HepG2 (cell line): ENCODE measurements around the gene MVP. TPM values are rescaled to one million over a fixed set of nuclear protein-coding genes. Genes with fewer than 3 reads are reported as not detected.
"Not testable (repeated sequence)": the region's sequence is repeated elsewhere in the genome, so short reads cannot be mapped to it uniquely, and the experiment has no call there.

ENCODE experiments used
- ATAC-seq: fragments of 200-7000 bp; cut with Tn5 transposase; 3 replicates; pipeline ENCODE4 v1.9.1; 2020; ENCODE audit warnings: mild to moderate bottlenecking, moderate library complexity
- BruUV-seq: library from RNA; stranded (reverse); fragments of 400-500 nt; replicated peaks from 2 replicates; lab custom pipeline; 2021; lab: Mats Ljungman, UMichigan
- CTCF ChIA-PET: fragments of 300-600 bp; formaldehyde crosslinking; extraction: SDS; loops from one replicate; lab custom pipeline; 2021; ENCODE audit warnings: low total read pairs, inconsistent platforms, low intra/inter-chr PET ratio; lab: Yijun Ruan, JAX
- POLR2A ChIA-PET: fragments of 350-600 bp; sonication (Branson Sonifier 250); formaldehyde crosslinking; loops from one replicate; lab custom pipeline; 2020; ENCODE audit warnings: antibody characterized with exemption, inconsistent platforms; lab: Yijun Ruan, JAX
- DNase-seq: peaks from one replicate; pipeline ENCODE4 v3.0.0-alpha.2; 2015; ENCODE audit warnings: low spot score
- FAIRE-seq: peaks from 3 replicates; lab custom pipeline; 2011; peaks lifted over from hg19 to GRCh38; lab: Jason Lieb, UNC
- H2AFZ ChIP-seq: one replicate; pipeline ENCODE4 v1.6.1; 2011; ENCODE audit warnings: low read length, inconsistent platforms
- H3K27ac ChIP-seq: fragments of 300-600 bp; 3 replicates; pipeline ENCODE4 v1.8.0; 2011; ENCODE audit warnings: mixed run types, mild to moderate bottlenecking, mixed read lengths, low read length, inconsistent platforms; ENCODE audit not compliant: insufficient read depth; ENCODE audit errors: extremely low read length
- H3K27me3 ChIP-seq, 2 experiments: fragments of 200-600 bp in 1 of 2; 2 replicates in 1 of 2; 3 replicates in 1 of 2; pipeline versions ENCODE4 v1.6.0 to v1.8.0; 2011; ENCODE audit warnings: low read length in 2 of 2, mild to moderate bottlenecking in 2 of 2, moderate library complexity in 2 of 2, inconsistent platforms in 1 of 2; ENCODE audit not compliant: insufficient read depth in 2 of 2, control insufficient read depth in 1 of 2
- H3K36me3 ChIP-seq, 2 experiments: fragments of 200-600 bp in 1 of 2; replicated peaks in 1 of 2; 2 replicates in 1 of 2; 3 replicates in 1 of 2; pipeline versions ENCODE4 v1.5.1 to v1.8.0; 2011; ENCODE audit warnings: low read length in 2 of 2, inconsistent platforms in 1 of 2; ENCODE audit not compliant: insufficient read depth in 2 of 2, control insufficient read depth in 1 of 2
- H3K4me1 ChIP-seq: 2 replicates; pipeline ENCODE4 v1.5.1; 2012; ENCODE audit warnings: low read length, inconsistent platforms; ENCODE audit not compliant: insufficient read depth
- H3K4me2 ChIP-seq: 2 replicates; pipeline ENCODE4 v1.6.0; 2011; ENCODE audit warnings: low read depth, low read length, inconsistent platforms
- H3K4me3 ChIP-seq, 3 experiments: fragments of 200-600 bp in 1 of 3; sonication (generic), shearing (Covaris generic) in 1 of 3; replicated peaks in 1 of 3; 2 replicates each; pipeline ENCODE4 v1.5.1; 2011 to 2016; ENCODE audit warnings: low read length in 3 of 3, inconsistent platforms in 2 of 3, low read depth in 2 of 3, mild to moderate bottlenecking in 2 of 3, control low read depth in 1 of 3, mixed read lengths in 1 of 3; ENCODE audit not compliant: insufficient read depth in 1 of 3
- H3K79me2 ChIP-seq: one replicate; pipeline ENCODE4 v1.6.1; 2011; ENCODE audit warnings: low read length, inconsistent platforms; ENCODE audit not compliant: insufficient read depth
- H3K9ac ChIP-seq: 2 replicates; pipeline ENCODE4 v1.6.0; 2011; ENCODE audit warnings: mild to moderate bottlenecking, low read depth, low read length, inconsistent platforms; ENCODE audit not compliant: insufficient read depth
- H3K9me3 ChIP-seq: 2 replicates; pipeline ENCODE4 v1.5.1; 2012; ENCODE audit warnings: mild to moderate bottlenecking, low read length
- H4K20me1 ChIP-seq: 2 replicates; pipeline ENCODE4 v1.6.0; 2011; ENCODE audit warnings: inconsistent platforms, mild to moderate bottlenecking, low read length, moderate library complexity; ENCODE audit not compliant: insufficient read depth
- KDM4B ChIP-seq: sonication (generic); formaldehyde crosslinking; IDR thresholded peaks from 2 replicates; pipeline ENCODE4 v1.4.0; 2020; ENCODE audit warnings: missing genetic modification reagents
- RCOR2 ChIP-seq: IDR thresholded peaks from 2 replicates; pipeline ENCODE4 v1.6.1; 2016; ENCODE audit warnings: missing biosample characterization, missing genetic modification reagents
- ZFP36L2 ChIP-seq: sonication (generic); formaldehyde crosslinking; IDR thresholded peaks from 2 replicates; pipeline ENCODE4 v1.4.0; 2020; ENCODE audit warnings: missing genetic modification reagents
- ZNF180 ChIP-seq: sonication (generic); formaldehyde crosslinking; IDR thresholded peaks from 2 replicates; pipeline ENCODE4 v1.4.0; 2020; ENCODE audit warnings: low read depth, missing genetic modification reagents, borderline replicate concordance
- ZNF761 ChIP-seq: sonication (generic); formaldehyde crosslinking; conservative IDR thresholded peaks from 2 replicates; pipeline ENCODE4 v1.4.0; 2020; ENCODE audit warnings: mild to moderate bottlenecking, missing genetic modification reagents
- WGBS: methylation state at CpG from one replicate; pipeline ENCODE4 v1.1.6; 2017; ENCODE audit warnings: low lambda C conversion rate; 5-methylcytosine and 5-hydroxymethylcytosine counted together
- in situ Hi-C: cut with HindIII; loops from 2 replicates; pipeline ENCODE4 v1.10.0; 2017; ENCODE audit warnings: low pct_unique_long_range_greater_than_20kb; ENCODE audit not compliant: extremely low pct_ligation_motif_present
- intact Hi-C: fragments of 100-400 bp; cut with micrococcal nuclease; formaldehyde crosslinking; loops from one replicate; pipeline ENCODE4 v1.10.0; 2022; ENCODE audit not compliant: unreplicated experiment
- polyA plus RNA-seq, 8 experiments: library from polyadenylated mRNA; depleted of rRNA in 3 of 8; stranded (reverse) in 7 of 8; unstranded in 1 of 8; fragments of >200 nt; fragmentation: Illumina TruSeq in 4 of 8; extraction: Trizol in 4 of 8; gene quantifications; 2 replicates each; pipeline versions ENCODE4 v1.2.1 to v1.2.3, GENCODE V29; 2011 to 2016; ENCODE audit warnings: low read depth in 4 of 8, missing spikeins in 1 of 8, mixed read lengths in 1 of 8; ENCODE audit not compliant: insufficient read depth in 1 of 8
- total RNA-seq, 5 experiments: library from RNA; depleted of rRNA; stranded (reverse); fragments of >200 nt; fragmentation: Illumina TruSeq; extraction: Trizol; gene quantifications; 2 replicates each; pipeline ENCODE4 v1.2.3, GENCODE V29; 2016; ENCODE audit warnings: low read depth in 1 of 5
- TF ChIP-seq, protein P1 (sequence below): sonication (generic); formaldehyde crosslinking; IDR thresholded peaks from 2 replicates; pipeline ENCODE4 v1.5.0; 2020; ENCODE audit warnings: mild to moderate bottlenecking, missing genetic modification reagents

MVP gene
- total and polyA plus RNA-seq, 2 of the 13 experiments (the other 11 are each of a cell fraction or from before 2014, with no cell fraction given), result 22.9 to 43.5 TPM

DNA sequence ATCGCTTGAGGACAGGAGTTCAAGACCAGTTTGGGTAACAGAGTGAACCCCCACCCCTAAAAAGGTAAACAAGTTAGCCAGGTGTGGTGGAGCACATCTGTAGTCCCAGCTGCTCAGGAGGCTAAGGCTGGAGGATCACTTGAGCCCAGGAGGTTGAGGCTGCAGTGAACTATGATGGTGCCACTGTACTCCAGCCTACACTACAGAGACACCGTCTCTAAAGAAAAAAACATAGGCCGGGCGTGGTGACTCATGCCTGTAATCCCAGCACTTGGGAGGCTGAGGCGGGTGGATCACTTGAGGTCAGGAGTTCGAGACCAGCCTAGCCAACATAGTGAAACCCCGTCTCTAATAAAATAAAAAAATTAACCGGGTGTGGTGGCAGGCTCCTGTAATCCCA lies 48.8 kb downstream of the MVP start:
- H3K9me3 ChIP-seq, H3K27me3 ChIP-seq, FAIRE-seq, H3K36me3 ChIP-seq, DNase-seq, CTCF ChIA-PET, H3K9ac ChIP-seq, H4K20me1 ChIP-seq, H3K27ac ChIP-seq, H3K4me2 ChIP-seq, BruUV-seq, ATAC-seq, H3K79me2 ChIP-seq, intact Hi-C loops, H2AFZ ChIP-seq, H3K4me3 ChIP-seq: not testable (repeated sequence)
- TF ChIP-seq, protein P1, sequence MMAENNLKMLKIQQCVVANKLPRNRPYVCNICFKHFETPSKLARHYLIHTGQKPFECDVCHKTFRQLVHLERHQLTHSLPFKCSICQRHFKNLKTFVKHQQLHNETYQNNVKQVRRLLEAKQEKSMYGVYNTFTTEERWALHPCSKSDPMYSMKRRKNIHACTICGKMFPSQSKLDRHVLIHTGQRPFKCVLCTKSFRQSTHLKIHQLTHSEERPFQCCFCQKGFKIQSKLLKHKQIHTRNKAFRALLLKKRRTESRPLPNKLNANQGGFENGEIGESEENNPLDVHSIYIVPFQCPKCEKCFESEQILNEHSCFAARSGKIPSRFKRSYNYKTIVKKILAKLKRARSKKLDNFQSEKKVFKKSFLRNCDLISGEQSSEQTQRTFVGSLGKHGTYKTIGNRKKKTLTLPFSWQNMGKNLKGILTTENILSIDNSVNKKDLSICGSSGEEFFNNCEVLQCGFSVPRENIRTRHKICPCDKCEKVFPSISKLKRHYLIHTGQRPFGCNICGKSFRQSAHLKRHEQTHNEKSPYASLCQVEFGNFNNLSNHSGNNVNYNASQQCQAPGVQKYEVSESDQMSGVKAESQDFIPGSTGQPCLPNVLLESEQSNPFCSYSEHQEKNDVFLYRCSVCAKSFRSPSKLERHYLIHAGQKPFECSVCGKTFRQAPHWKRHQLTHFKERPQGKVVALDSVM, result 0 out of 2 replicates have a peak, but pooled peaks have one; percentile 54
- in situ Hi-C loops, result loop anchor here (10.0 kb wide), 1 partner anchor 136 kb away; no protein-coding TSS in a partner anchor
- POLR2A ChIA-PET, result interaction anchor here (1.0 to 1.4 kb wide), 2 partner anchors 11 to 31 kb away, joined by 6 to 12 read pairs; partner anchors contain the start of genes ASPHD1 and SEZ6L2
- WGBS, result 85% methylated on average over 8 of the region's 8 CpGs
- peaks cover 15% of the 10 kb centered on the region for H3K4me1 ChIP-seq

DNA sequence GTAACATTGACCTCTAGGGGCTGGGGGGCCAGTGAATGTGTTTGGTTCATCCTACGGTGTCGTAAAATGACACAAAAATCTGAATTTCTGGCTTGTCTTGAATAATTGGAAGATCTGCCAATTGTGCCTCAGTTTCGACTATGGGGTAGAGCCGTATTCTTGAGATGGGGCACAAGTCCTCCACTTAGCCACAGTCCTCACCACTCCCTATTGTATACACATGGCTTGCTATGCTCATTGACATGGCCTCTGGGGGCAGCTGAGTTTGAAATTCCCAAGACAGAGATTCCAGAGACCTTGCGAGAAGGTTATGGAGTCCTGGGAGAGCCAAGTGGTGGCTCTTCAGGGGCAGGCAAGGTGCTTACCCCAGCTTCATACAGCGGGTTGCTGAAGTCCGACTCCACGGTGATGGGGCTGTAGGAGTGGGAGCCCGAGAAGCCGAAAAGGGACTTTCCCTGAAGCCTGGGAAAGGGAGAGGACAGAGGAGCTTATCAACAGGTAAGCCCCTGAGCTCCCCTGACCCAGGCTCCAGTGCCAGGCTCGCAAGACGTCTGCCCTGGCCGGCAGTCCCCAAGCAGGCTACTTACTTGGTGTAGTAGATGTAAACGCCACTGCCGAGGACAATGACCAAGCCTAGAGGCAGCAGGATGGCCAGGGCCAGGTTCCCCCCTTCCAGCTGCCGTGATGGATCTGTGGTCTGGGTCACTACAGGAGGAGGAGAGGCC lies 51.7 kb downstream of the MVP start:
- CTCF ChIA-PET, result no interaction called here
- no peaks in the 10 kb centered on the region for H3K79me2 ChIP-seq
- ATAC-seq (no peak), FAIRE-seq (no peak), DNase-seq (no peak)
- no peak overlapping the region for H2AFZ ChIP-seq
- no peaks in the 10 kb centered on the region for H3K27me3 ChIP-seq
- H4K20me1 ChIP-seq, result no peaks in the 10 kb centered on the region
- no peak overlapping the region for H3K4me3 ChIP-seq
- POLR2A ChIA-PET, result interaction anchor here (0.6 to 1.2 kb wide), 2 partner anchors 27 to 50 kb away, joined by 3 read pairs; partner anchors contain the start of gene SEZ6L2
- WGBS, result 95% methylated on average over 14 of the region's 16 CpGs
- H3K9me3 ChIP-seq, result no peaks in the 10 kb centered on the region
- BruUV-seq, result no TSS peak
- H3K9ac ChIP-seq, result no peak overlapping the region
- no peak overlapping the region for H3K4me2 ChIP-seq
- no peaks in the 10 kb centered on the region for H3K4me1 ChIP-seq
- H3K27ac ChIP-seq, result no peak overlapping the region
- H3K36me3 ChIP-seq, result no peaks in the 10 kb centered on the region; a peak in 2 of 5 replicates
- in situ Hi-C loops, result no loop called here
- intact Hi-C loops, result no loop called here
- no peak for TF ChIP-seq ZNF761 (CRISPR knock-in tag)
- peak; percentile 99; the same call in 1 of the 2 replicates for TF ChIP-seq ZNF180 (CRISPR knock-in tag)
- no peak for TF ChIP-seq KDM4B (CRISPR knock-in tag)
- no peak for TF ChIP-seq ZFP36L2
- no peak for TF ChIP-seq RCOR2 (CRISPR knock-in tag)
